HL-60 (cell line): ENCODE data around the gene SORCS2.

Source experiments
- GABPA ChIP-seq: IDR thresholded peaks from 2 replicates; pipeline ENCODE4 v1.6.1; 2012; ENCODE audit warnings: low read depth
- POLR2AphosphoS5 ChIP-seq: IDR thresholded peaks from 2 replicates; pipeline ENCODE4 v1.6.1; 2012; ENCODE audit warnings: low read depth
- TF ChIP-seq, protein P1 (sequence below): IDR thresholded peaks from one replicate; pipeline ENCODE4 v1.5.1; 2011; ENCODE audit warnings: low read length, control low read depth, inconsistent platforms; ENCODE audit not compliant: insufficient read depth
- TF ChIP-seq, protein P2 (sequence below): IDR thresholded peaks from 2 replicates; pipeline ENCODE4 v1.6.1; 2012; ENCODE audit warnings: low read depth; ENCODE audit not compliant: insufficient replicate concordance

DNA sequence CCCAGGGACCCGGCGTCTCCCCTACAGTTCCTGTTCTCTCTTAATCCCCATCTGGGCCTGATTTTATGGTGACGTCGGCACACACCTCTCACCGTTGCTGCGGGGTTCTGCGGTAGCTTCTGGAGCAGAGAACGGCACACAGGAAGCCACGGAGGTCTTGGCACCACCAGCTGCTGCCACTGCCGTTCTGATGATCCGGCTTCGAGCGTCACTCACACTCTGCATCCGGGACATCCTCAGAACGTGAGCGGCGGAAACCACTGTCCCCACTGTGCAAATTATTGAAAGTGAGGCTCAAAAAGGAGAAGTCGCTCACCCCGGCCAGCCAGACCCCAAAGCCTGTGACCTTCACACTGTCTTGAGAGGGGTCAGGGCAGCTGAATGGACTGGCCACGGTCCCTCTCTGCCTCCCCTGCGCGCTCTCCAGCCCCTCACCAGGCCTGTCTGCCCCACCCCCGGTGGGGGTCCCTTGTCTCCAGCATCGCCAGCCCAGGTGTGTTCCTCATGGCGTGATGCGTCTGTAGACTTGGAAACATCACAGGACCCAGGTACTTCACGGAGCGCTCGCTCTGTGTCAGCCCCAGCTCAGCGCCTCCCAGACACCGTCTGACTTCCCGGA is 546.2 kb downstream of the SORCS2 start:
- TF ChIP-seq, protein P1, sequence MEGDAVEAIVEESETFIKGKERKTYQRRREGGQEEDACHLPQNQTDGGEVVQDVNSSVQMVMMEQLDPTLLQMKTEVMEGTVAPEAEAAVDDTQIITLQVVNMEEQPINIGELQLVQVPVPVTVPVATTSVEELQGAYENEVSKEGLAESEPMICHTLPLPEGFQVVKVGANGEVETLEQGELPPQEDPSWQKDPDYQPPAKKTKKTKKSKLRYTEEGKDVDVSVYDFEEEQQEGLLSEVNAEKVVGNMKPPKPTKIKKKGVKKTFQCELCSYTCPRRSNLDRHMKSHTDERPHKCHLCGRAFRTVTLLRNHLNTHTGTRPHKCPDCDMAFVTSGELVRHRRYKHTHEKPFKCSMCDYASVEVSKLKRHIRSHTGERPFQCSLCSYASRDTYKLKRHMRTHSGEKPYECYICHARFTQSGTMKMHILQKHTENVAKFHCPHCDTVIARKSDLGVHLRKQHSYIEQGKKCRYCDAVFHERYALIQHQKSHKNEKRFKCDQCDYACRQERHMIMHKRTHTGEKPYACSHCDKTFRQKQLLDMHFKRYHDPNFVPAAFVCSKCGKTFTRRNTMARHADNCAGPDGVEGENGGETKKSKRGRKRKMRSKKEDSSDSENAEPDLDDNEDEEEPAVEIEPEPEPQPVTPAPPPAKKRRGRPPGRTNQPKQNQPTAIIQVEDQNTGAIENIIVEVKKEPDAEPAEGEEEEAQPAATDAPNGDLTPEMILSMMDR, result no peak
- TF ChIP-seq GABPA (no peak), POLR2AphosphoS5 (no peak)
- TF ChIP-seq, protein P2, sequence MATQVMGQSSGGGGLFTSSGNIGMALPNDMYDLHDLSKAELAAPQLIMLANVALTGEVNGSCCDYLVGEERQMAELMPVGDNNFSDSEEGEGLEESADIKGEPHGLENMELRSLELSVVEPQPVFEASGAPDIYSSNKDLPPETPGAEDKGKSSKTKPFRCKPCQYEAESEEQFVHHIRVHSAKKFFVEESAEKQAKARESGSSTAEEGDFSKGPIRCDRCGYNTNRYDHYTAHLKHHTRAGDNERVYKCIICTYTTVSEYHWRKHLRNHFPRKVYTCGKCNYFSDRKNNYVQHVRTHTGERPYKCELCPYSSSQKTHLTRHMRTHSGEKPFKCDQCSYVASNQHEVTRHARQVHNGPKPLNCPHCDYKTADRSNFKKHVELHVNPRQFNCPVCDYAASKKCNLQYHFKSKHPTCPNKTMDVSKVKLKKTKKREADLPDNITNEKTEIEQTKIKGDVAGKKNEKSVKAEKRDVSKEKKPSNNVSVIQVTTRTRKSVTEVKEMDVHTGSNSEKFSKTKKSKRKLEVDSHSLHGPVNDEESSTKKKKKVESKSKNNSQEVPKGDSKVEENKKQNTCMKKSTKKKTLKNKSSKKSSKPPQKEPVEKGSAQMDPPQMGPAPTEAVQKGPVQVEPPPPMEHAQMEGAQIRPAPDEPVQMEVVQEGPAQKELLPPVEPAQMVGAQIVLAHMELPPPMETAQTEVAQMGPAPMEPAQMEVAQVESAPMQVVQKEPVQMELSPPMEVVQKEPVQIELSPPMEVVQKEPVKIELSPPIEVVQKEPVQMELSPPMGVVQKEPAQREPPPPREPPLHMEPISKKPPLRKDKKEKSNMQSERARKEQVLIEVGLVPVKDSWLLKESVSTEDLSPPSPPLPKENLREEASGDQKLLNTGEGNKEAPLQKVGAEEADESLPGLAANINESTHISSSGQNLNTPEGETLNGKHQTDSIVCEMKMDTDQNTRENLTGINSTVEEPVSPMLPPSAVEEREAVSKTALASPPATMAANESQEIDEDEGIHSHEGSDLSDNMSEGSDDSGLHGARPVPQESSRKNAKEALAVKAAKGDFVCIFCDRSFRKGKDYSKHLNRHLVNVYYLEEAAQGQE, result no peak
